GM18508 (cell line): ENCODE measurements around the gene STK33.

Source experiments
- ATAC-seq: cut with Tn5 transposase; IDR thresholded peaks from one replicate; pipeline ENCODE4 v1.9.1; 2021; ENCODE audit warnings: moderate number of reproducible peaks; ENCODE audit not compliant: insufficient read depth, unreplicated experiment

The STK33 gene

GRCh38 chr11:8459711-8460399 is 134.2 kb downstream of the STK33 start:
- no peak for ATAC-seq

GRCh38 chr11:8442301-8442700 is 151.7 kb downstream of the STK33 start:
- ATAC-seq: no peak

GRCh38 chr11:8440649-8441048 is 153.4 kb downstream of the STK33 start:
- no peak for ATAC-seq

GRCh38 chr11:8429483-8429882 is 164.5 kb downstream of the STK33 start:
- no peak for ATAC-seq

GRCh38 chr11:8426076-8426475 is 168.0 kb downstream of the STK33 start:
- ATAC-seq: no peak

GRCh38 chr11:8415195-8415594 is 178.8 kb downstream of the STK33 start:
- ATAC-seq: no peak

GRCh38 chr11:8408151-8408941 is 185.7 kb downstream of the STK33 start:
- no peak for ATAC-seq

- ATAC-seq: no peak
Observed at GRCh38 chr11:8403310-8403709, 190.7 kb downstream of the STK33 start.

- ATAC-seq: no peak
Observed at GRCh38 chr11:8392886-8393285, 201.1 kb downstream of the STK33 start.

GRCh38 chr11:8392166-8392565 is 201.9 kb downstream of the STK33 start:
- no peak for ATAC-seq

- ATAC-seq: no peak
Observed at GRCh38 chr11:8390851-8391612, 203.0 kb downstream of the STK33 start.

- ATAC-seq: no peak
Observed at GRCh38 chr11:8389029-8389996, 204.7 kb downstream of the STK33 start.

- no peak for ATAC-seq
Observed at GRCh38 chr11:8387693-8388092, 206.3 kb downstream of the STK33 start.

GRCh38 chr11:8387141-8387540 is 206.9 kb downstream of the STK33 start:
- no peak for ATAC-seq

- ATAC-seq: no peak
Observed at GRCh38 chr11:8386134-8386864, 207.7 kb downstream of the STK33 start.

GRCh38 chr11:8384199-8384821 is 209.7 kb downstream of the STK33 start:
- ATAC-seq: no peak

- ATAC-seq: no peak
Observed at GRCh38 chr11:8383627-8384026, 210.4 kb downstream of the STK33 start.

- ATAC-seq: no peak
Observed at GRCh38 chr11:8383227-8383626, 210.8 kb downstream of the STK33 start.
